Measurements from ENCODE around the gene SLC39A11. TPM values are rescaled to one million over a fixed set of nuclear protein-coding genes. Genes with fewer than 3 reads are reported as not detected.

Gene SLC39A11
- total and polyA plus RNA-seq, 8 donors: 5.2 to 62.0 (median 12.9) TPM

GRCh38 chr17:72887917-72888316 lies 204.6 kb downstream of the SLC39A11 start:
- H3K27ac ChIP-seq: no peak overlapping the region
- H3K9me3 ChIP-seq: no peaks in the 10 kb centered on the region
- H3K4me3 ChIP-seq: no peak overlapping the region
- no peaks in the 10 kb centered on the region for H3K4me1 ChIP-seq
- H3K36me3 ChIP-seq: peaks cover 0 to 17% (median 6%) of the 10 kb centered on the region in 4 donors
- no peak for TF ChIP-seq EP300 (IDR thresholded peaks at IDR 0.05)
- TF ChIP-seq CTCF (IDR thresholded peaks at IDR 0.05): no peak
- TF ChIP-seq POLR2A (IDR thresholded peaks at IDR 0.05): no peak
- no peak for TF ChIP-seq POLR2AphosphoS5 (IDR thresholded peaks at IDR 0.05)
- no peak for DNase-seq
- no peaks in the 10 kb centered on the region for H3K27me3 ChIP-seq
- 71 to 92% (median 80%) methylated on average over 4 of the region's 4 CpGs for WGBS, 5 donors
- intact Hi-C loops (cut with DNase I; ENCODE audit: low total_unique reads): no loop called here

- Histone ChIP-seq H3K4me1 (no peaks in the 10 kb centered on the region), H3K4me3 (no peak overlapping the region), H3K9me3 (no peaks in the 10 kb centered on the region), H3K36me3 (peaks cover 0 to 17% (median 6%) of the 10 kb centered on the region in 4 donors), H3K27ac (no peak overlapping the region), H3K27me3 (no peaks in the 10 kb centered on the region)
- 70 to 85% (median 75%) methylated on average over 8 of the region's 8 CpGs for WGBS, 5 donors
- DNase-seq: no peak
- TF ChIP-seq POLR2A (IDR thresholded peaks at IDR 0.05) (no peak), POLR2AphosphoS5 (IDR thresholded peaks at IDR 0.05) (no peak)
- intact Hi-C loops (cut with DNase I; ENCODE audit: low total_unique reads): no loop called here
Measured at GRCh38 chr17:72887322-72887721, 205.2 kb downstream of the SLC39A11 start.

GRCh38 chr17:72886622-72887021 lies 205.9 kb downstream of the SLC39A11 start:
- intact Hi-C loops (cut with DNase I; ENCODE audit: low total_unique reads): no loop called here
- TF ChIP-seq POLR2A (IDR thresholded peaks at IDR 0.05) (no peak), POLR2AphosphoS5 (IDR thresholded peaks at IDR 0.05) (no peak), EP300 (IDR thresholded peaks at IDR 0.05) (no peak), CTCF (IDR thresholded peaks at IDR 0.05) (no peak)

GRCh38 chr17:72884066-72884465 lies 208.4 kb downstream of the SLC39A11 start:
- Histone ChIP-seq H3K9me3 (peaks cover 7 to 25% (median 15%) of the 10 kb centered on the region in 4 donors), H3K36me3 (peaks cover 0 to 31% (median 17%) of the 10 kb centered on the region in 4 donors), H3K4me3 (no peak overlapping the region), H3K27ac (no peak overlapping the region), H3K4me1 (no peaks in the 10 kb centered on the region), H3K27me3 (no peaks in the 10 kb centered on the region)
- TF ChIP-seq POLR2AphosphoS5 (IDR thresholded peaks at IDR 0.05): no peak
- TF ChIP-seq POLR2A (IDR thresholded peaks at IDR 0.05): no peak
- TF ChIP-seq CTCF (IDR thresholded peaks at IDR 0.05): no peak
- intact Hi-C loops (cut with DNase I; ENCODE audit: low total_unique reads): no loop called here
- DNase-seq: no peak
- 92 to 100% (median 95%) methylated on average over 2 of the region's 2 CpGs for WGBS, 5 donors

More at GRCh38 chr17:72886622-72887021, 205.9 kb downstream of the SLC39A11 start:
- Histone ChIP-seq H3K4me3 (no peak overlapping the region), H3K27ac (no peak overlapping the region), H3K36me3 (peaks cover 0 to 17% (median 7%) of the 10 kb centered on the region in 4 donors), H3K9me3 (peaks cover 0 to 1% (median 0%) of the 10 kb centered on the region in 4 donors), H3K27me3 (no peaks in the 10 kb centered on the region), H3K4me1 (no peaks in the 10 kb centered on the region)
- 91 to 98% (median 94%) methylated on average over 3 of the region's 3 CpGs for WGBS, 5 donors
- no peak for DNase-seq

- intact Hi-C loops (cut with DNase I; ENCODE audit: low total_unique reads): no loop called here
- peaks cover 0 to 31% (median 15%) of the 10 kb centered on the region in 4 donors for H3K36me3 ChIP-seq
- WGBS, 5 donors: 96 to 99% (median 98%) methylated on average over 5 of the region's 5 CpGs
Measured at GRCh38 chr17:72883351-72883750, 209.1 kb downstream of the SLC39A11 start.

More at GRCh38 chr17:72883351-72883750, 209.1 kb downstream of the SLC39A11 start:
- no peaks in the 10 kb centered on the region for H3K4me1 ChIP-seq
- no peak overlapping the region for H3K4me3 ChIP-seq
- no peaks in the 10 kb centered on the region for H3K27me3 ChIP-seq
- peaks cover 7 to 26% (median 15%) of the 10 kb centered on the region in 4 donors for H3K9me3 ChIP-seq
- DNase-seq: no peak
- TF ChIP-seq CTCF (IDR thresholded peaks at IDR 0.05) (no peak), POLR2A (IDR thresholded peaks at IDR 0.05) (no peak), POLR2AphosphoS5 (IDR thresholded peaks at IDR 0.05) (no peak), EP300 (IDR thresholded peaks at IDR 0.05) (no peak)
- H3K27ac ChIP-seq: no peak overlapping the region
